GM12878 (cell line): ENCODE results near the gene TBC1D24. TPM values are rescaled to one million over a fixed set of nuclear protein-coding genes. Genes with fewer than 3 reads are reported as not detected.
A peak's percentile ranks its signal among the peaks of the same experiment; 100 is the strongest.

Source experiments
- ATF3 ChIP-seq: IDR thresholded peaks from 2 replicates; pipeline ENCODE4 v1.6.1; 2011; ENCODE audit warnings: low read depth, mild to moderate bottlenecking, low read length, moderate library complexity, borderline replicate concordance; ENCODE audit errors: extremely low read depth
- BCL11A ChIP-seq: IDR thresholded peaks from 2 replicates; pipeline ENCODE4 v1.6.1; 2011; ENCODE audit warnings: low read depth, low read length
- BHLHE40 ChIP-seq, 2 experiments: fragments of 450-650 bp in 1 of 2; IDR thresholded peaks; 2 replicates each; pipeline ENCODE4 v1.6.1; 2011 to 2017; ENCODE audit warnings: low read depth in 2 of 2, borderline replicate concordance in 1 of 2, improper control_type of control experiment in 1 of 2, low read length in 1 of 2, mild to moderate bottlenecking in 1 of 2
- CREM ChIP-seq: IDR thresholded peaks from 2 replicates; pipeline ENCODE4 v1.6.1; 2014; ENCODE audit warnings: antibody characterized with exemption, low read depth
- EGR1 ChIP-seq, 2 experiments: IDR thresholded peaks; 1 replicate in 1 of 2; 2 replicates in 1 of 2; pipeline ENCODE4 v1.6.1; 2011 to 2012; ENCODE audit warnings: low read depth in 2 of 2, low read length in 2 of 2, borderline replicate concordance in 1 of 2, mild to moderate bottlenecking in 1 of 2, moderate library complexity in 1 of 2
- EP300 ChIP-seq, 2 experiments: fragments of 150-350 bp in 1 of 2; IDR thresholded peaks; 2 replicates each; pipeline ENCODE4 v1.6.1; 2011 to 2012; ENCODE audit warnings: low read depth in 2 of 2, low read length in 2 of 2, borderline replicate concordance in 1 of 2, improper control_type of control experiment in 1 of 2, inconsistent platforms in 1 of 2; ENCODE audit not compliant: control insufficient read depth in 1 of 2
- GATAD2B ChIP-seq: fragments of 450-650 bp; conservative IDR thresholded peaks from 2 replicates; pipeline ENCODE4 v1.6.1; 2017; ENCODE audit warnings: low read depth, mild to moderate bottlenecking, moderate library complexity
- JUND ChIP-seq: IDR thresholded peaks from 2 replicates; pipeline ENCODE4 v1.6.1; 2012; ENCODE audit warnings: low read depth, mild to moderate bottlenecking, low read length, improper control_type of control experiment, moderate library complexity
- LARP7 ChIP-seq: fragments of 450-650 bp; IDR thresholded peaks from 2 replicates; pipeline ENCODE4 v1.6.1; 2017; ENCODE audit warnings: mild to moderate bottlenecking
- NR2C1 ChIP-seq: fragments of 450-650 bp; IDR thresholded peaks from 2 replicates; pipeline ENCODE4 v1.6.1; 2017; ENCODE audit warnings: antibody characterized with exemption, mild to moderate bottlenecking, moderate library complexity
- NR2C2 ChIP-seq: IDR thresholded peaks from 2 replicates; pipeline ENCODE4 v1.6.1; 2011; ENCODE audit warnings: borderline replicate concordance, low read depth; ENCODE audit not compliant: control insufficient read depth, insufficient read length
- RB1 ChIP-seq: fragments of 450-650 bp; formaldehyde crosslinking; IDR thresholded peaks from 2 replicates; pipeline ENCODE4 v1.6.1; 2017; ENCODE audit warnings: mild to moderate bottlenecking, borderline replicate concordance
- RELA ChIP-seq: fragments of 450-650 bp; IDR thresholded peaks from 2 replicates; pipeline ENCODE4 v1.8.0; 2014; ENCODE audit warnings: borderline replicate concordance; ENCODE audit not compliant: partially characterized antibody
- RELB ChIP-seq: fragments of 450-650 bp; IDR thresholded peaks from 2 replicates; pipeline ENCODE4 v1.6.1; 2017; ENCODE audit warnings: low read depth, mild to moderate bottlenecking, moderate library complexity
- SPI1 ChIP-seq: IDR thresholded peaks from 2 replicates; pipeline ENCODE4 v1.6.1; 2011; ENCODE audit warnings: low read depth, mild to moderate bottlenecking, low read length, moderate library complexity, borderline replicate concordance; ENCODE audit not compliant: insufficient read depth
- ZBTB11 ChIP-seq: fragments of 450-650 bp; formaldehyde crosslinking; IDR thresholded peaks from 2 replicates; pipeline ENCODE4 v1.5.0; 2022; ENCODE audit warnings: mild to moderate bottlenecking, missing genetic modification characterization
- ZNF592 ChIP-seq: fragments of 450-650 bp; IDR thresholded peaks from 2 replicates; pipeline ENCODE4 v1.6.1; 2017; ENCODE audit warnings: mild to moderate bottlenecking, moderate library complexity
- ZSCAN29 ChIP-seq: fragments of 450-650 bp; IDR thresholded peaks from 2 replicates; pipeline ENCODE4 v1.6.1; 2017; ENCODE audit warnings: mild to moderate bottlenecking, moderate library complexity
- polyA plus RNA-seq, 11 experiments: library from polyadenylated mRNA; depleted of rRNA in 4 of 11; unstranded in 6 of 11; stranded (reverse) in 5 of 11; fragments of >200 nt; fragmentation: Nextera tagmentation in 4 of 11; fragmentation: Illumina TruSeq in 1 of 11; extraction: Ambion mirVana in 4 of 11; extraction: Trizol in 1 of 11; gene quantifications; 1 replicate in 1 of 11; 2 replicates in 10 of 11; pipeline versions ENCODE4 v1.2.1 to v1.2.3, GENCODE V29; 2011 to 2016; ENCODE audit warnings: inconsistent platforms in 2 of 11, missing spikeins in 2 of 11, low read depth in 1 of 11
- total RNA-seq, 4 experiments: library from RNA; depleted of rRNA in 3 of 4; stranded (reverse); fragments of >200 nt in 3 of 4; fragmentation: Illumina TruSeq in 1 of 4; extraction: Trizol in 1 of 4; gene quantifications; 2 replicates each; pipeline versions ENCODE4 v1.2.1 to v1.2.3, GENCODE V29; 2013 to 2021

The TBC1D24 gene
- total and polyA plus RNA-seq, 10 of the 15 experiments (the other 5 are each of a cell fraction or from before 2014, with no cell fraction given): 1.1 to 9.6 (median 4.5) TPM

GRCh38 chr16:2513405-2514332 is 38.7 kb downstream of the TBC1D24 start, which contains the start of gene ATP6V0C (continued):
- TF ChIP-seq ATF3: peak; percentile 80
- TF ChIP-seq BCL11A: no peak
- TF ChIP-seq JUND: peak; percentile 97
- peak; percentile 88; the same call in 1 of the 2 replicates for TF ChIP-seq RB1
- peak; percentile 88 for TF ChIP-seq CREM
- TF ChIP-seq EP300 (IDR thresholded peaks at IDR 0.05; ENCODE audit: borderline replicate concordance in 1 of 2, control insufficient read depth in 1 of 2, low read depth in 2 of 2, low read length in 2 of 2): peak; percentile 11; a peak in 1 of 4 replicates
- TF ChIP-seq NR2C1: peak; percentile 49; the same call in 1 of the 2 replicates
- peak; percentile 93 to 99 for TF ChIP-seq BHLHE40 (IDR thresholded peaks at IDR 0.05; ENCODE audit: borderline replicate concordance in 1 of 2, low read depth in 2 of 2, low read length in 1 of 2)
- no peak for TF ChIP-seq NR2C2
- 0 out of 2 replicates have a peak, but pooled peaks have one; percentile 68 for TF ChIP-seq GATAD2B
- TF ChIP-seq ZSCAN29: no peak
- TF ChIP-seq RELA: peak; percentile 62
- TF ChIP-seq EGR1 (IDR thresholded peaks at IDR 0.05; ENCODE audit: borderline replicate concordance in 1 of 2, low read depth in 2 of 2, low read length in 2 of 2): 0 out of 3 replicates have a peak, but pooled peaks of 1 of the 2 experiments have one; percentile 10
- peak; percentile 29; the same call in 1 of the 2 replicates for TF ChIP-seq ZNF592
- peak; percentile 87 for TF ChIP-seq LARP7
- no peak for TF ChIP-seq SPI1
- no peak for TF ChIP-seq ZBTB11 (CRISPR knock-in tag)
- TF ChIP-seq RELB: no peak
